HG02642 (cell line): ENCODE data around the gene NPEPPS.
"Not testable (repeated sequence)": the region's sequence is repeated elsewhere in the genome, so short reads cannot be mapped to it uniquely, and the experiment has no call there.

Experiments used
- ATAC-seq: cut with Tn5 transposase; IDR thresholded peaks from one replicate; pipeline ENCODE4 v1.9.1; 2021; ENCODE audit warnings: mild to moderate bottlenecking; ENCODE audit not compliant: unreplicated experiment, poor library complexity

Gene NPEPPS

DNA sequence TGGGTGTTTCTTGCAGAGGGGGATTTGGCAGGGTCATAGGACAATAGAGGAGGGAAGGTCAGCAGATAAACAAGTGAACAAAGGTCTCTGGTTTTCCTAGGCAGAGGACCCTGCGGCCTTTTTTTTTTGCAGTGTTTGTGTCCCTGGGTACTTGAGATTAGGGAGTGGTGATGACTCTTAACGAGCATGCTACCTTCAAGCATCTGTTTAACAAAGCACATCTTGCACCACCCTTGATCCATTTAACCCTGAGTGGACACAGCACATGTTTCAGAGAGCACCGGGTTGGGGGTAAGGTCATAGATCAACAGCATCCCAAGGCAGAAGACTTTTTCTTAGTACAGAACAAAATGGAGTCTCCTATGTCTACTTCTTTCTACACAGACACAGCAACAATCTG, 25.2 kb downstream of the NPEPPS start:
- not testable (repeated sequence) for ATAC-seq

DNA sequence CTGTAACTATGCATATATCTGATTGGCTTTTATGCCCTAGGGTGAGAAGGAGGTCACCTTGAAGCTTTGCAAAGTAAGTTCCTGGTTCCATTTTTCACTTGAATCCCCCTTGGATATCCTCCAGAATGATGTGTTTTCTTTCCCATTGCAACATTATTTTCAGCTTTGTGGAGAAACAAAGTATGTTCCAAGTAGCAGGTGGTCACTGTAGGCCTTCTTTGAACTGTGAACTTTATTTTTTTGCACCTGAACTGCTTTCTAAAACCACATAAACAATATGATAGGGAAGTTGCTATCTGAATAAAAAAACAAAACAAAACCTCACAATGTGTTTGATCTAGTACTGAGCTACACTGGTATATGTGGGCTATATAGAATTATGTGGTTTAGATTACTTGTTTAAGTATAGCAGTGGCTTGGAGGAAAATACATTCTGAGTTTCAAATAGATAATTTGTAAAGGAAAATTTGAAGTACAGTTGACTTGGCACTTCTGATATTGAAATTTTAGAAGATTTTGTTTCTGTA, 29.7 kb downstream of the NPEPPS start:
- ATAC-seq = not testable (repeated sequence)

GRCh38 chr17:47561698-47562405, 30.9 kb downstream of the NPEPPS start:
- ATAC-seq = not testable (repeated sequence)

- ATAC-seq = not testable (repeated sequence)
Measured at GRCh38 chr17:47562406-47562705, 31.4 kb downstream of the NPEPPS start.

DNA sequence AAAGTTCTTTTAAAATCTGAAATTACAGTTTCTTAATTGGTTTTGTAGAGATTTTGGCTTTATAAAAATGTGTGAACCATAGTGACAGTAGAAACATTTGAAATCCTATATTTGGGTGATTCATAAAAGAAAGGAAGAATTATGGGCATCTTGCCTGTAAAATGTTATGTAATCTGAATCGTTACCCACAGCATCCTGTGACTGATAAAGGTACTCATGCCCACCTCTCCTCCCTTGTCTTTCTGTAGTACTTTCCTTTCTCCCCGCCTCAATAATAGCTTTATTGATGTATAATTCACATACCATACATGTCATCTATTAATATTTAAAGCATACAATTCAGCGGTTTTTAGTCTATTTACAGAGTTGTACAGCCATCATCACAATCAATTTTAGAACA, 36.4 kb downstream of the NPEPPS start:
- ATAC-seq = not testable (repeated sequence)

- ATAC-seq = not testable (repeated sequence)
Measured at GRCh38 chr17:47572561-47572960, 41.7 kb downstream of the NPEPPS start.

DNA sequence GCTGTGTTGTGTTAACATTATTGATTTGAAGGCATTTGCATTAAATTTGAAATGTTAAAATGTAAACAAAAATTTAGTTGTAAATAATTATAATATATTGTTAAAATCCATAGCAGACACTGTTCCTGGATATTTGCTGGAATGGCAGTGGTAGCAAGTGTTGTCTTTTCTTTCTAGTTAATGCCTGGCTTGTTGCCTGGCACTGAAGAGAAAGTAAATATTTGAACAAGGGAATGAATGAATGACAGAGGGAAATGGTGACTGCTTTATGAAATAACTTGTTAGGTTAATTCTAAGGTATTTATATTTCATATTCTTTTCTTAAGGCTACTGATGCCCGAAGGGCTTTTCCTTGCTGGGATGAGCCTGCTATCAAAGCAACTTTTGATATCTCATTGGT, 51.5 kb downstream of the NPEPPS start:
- not testable (repeated sequence) for ATAC-seq

DNA sequence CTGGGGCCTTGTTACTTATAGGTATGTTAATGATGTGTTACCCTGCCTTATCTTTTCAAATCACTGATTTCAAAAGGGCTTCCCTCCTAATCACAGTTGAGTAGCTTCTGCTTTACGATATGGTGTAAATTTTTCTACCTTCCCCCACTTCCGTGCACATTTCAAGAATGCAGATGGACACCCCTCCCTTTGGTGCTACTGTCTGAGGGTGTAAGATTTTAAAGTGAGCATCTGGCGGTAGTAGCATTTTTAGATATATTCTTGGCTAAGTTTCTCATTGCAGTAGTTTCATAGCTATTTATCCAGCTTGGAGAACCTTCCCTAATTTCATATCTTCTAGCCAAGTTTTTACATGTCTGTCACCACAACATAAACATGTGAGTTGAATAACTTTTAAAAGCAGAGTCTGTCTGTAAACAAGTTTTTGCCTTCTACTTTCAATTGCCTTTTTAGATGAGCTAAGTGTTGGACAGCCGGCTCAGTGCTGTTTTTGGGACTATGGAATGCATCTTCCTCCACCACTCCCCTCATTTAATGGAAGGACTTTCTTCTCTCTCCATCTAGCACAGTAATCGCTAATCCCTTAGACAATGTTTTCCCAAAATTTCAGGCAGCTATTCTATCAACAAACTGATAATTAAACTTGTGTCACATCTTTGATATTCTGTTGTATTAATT, 55.6 kb downstream of the NPEPPS start:
- not testable (repeated sequence) for ATAC-seq

DNA sequence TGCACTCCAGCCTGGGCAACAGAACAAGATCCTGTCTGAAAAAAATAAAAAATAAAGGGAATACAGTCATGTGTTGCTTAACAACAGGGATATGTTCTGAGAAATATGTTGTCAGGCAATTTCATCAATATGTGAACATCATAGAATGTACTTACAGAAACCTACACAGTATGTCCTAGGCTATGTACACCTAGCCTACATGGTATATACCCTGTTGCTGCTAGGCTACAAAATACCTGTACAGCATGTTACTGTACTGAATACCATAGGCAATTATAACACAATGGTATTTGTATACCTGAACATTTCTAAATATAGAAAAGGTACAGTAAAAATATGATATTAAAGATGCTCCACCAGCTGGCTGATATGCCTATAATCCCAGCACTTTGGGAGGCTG, 62.6 kb downstream of the NPEPPS start:
- ATAC-seq = not testable (repeated sequence)

- ATAC-seq = no peak
Measured at GRCh38 chr17:47603830-47604597, 73.1 kb downstream of the NPEPPS start.

DNA sequence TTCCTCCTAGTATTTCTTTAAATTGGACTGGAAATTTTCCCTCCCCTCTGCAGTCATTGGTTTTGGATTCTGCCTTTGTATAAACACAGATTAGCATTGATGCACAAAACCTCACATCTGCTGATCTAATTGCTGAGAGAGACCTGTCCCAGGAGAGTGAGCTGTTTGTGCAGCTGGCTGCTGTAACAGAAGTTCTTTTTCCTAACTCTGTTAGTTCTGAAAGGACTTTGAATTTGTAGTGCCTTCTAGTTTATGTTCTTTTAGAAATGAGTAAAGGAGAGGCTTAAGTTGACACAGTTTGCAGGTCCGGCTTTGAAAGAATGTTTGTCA, 73.7 kb downstream of the NPEPPS start:
- ATAC-seq = no peak

GRCh38 chr17:47605011-47605410, 74.1 kb downstream of the NPEPPS start:
- ATAC-seq = no peak

DNA sequence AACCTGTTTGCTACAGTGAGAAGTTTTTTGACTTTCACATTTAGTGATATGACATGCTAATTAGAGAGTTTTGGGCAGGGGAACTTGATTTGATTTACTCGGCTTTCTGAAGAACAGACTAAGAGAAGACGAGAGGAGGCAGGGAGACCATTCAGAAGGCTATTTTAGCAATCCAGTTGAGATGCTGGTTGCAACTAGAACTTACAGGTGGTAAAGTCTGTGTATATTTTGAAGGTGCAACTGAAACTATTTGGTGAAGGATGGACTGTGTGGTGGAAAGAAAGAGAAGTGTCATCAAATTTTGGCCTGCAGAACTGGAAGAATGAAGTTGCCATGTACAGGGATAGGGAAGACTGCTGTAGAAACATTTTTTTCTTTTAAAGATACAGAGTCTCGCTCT, 76.6 kb downstream of the NPEPPS start:
- ATAC-seq = no peak

DNA sequence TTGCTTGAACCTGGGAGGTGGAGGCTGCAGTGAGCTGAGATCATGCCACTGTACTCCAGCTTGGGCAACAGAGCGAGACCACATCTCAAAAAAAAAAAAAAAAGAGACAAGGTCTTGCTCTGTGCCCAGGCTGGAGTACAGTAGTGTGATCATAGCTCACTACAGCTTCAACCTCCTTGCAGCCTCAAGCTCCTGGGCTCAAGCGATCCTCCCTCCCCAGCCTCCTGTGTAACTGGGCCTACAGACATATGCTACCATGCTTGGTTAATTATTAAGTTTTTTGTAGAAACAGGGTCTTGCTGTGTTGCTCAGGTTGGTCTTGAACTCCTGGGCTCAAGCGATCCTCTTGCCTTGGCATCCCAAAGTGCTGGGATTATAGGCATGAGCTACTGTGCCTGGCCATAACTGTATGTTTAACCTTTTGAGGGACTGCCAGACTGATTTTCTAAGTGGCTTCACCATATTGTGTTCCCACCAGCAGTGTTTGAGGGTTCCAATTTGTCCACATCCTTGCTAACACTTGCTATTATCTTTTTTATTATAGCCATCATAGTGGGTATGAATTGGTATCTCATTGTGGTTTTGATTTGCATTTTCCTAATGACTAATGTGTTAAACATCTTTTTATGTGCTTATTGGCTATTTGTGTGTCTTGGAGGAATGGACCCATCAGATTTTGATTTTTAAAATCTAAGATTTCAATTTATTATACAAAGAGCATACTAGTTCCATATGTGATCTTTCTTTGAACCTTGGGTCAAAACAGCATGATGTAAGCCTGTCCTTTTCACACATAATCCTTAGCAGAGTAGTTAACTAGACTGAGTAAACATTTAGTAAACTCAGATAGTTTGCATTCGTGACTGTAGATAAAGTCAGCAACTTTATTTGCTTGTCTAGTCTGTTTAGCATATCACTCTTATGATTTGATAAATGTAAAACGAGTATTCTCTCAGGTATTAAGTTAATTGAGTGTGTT, 80.8 kb downstream of the NPEPPS start:
- ATAC-seq = no peak

- no peak for ATAC-seq
Measured at GRCh38 chr17:47615766-47616424, 85.0 kb downstream of the NPEPPS start.

DNA sequence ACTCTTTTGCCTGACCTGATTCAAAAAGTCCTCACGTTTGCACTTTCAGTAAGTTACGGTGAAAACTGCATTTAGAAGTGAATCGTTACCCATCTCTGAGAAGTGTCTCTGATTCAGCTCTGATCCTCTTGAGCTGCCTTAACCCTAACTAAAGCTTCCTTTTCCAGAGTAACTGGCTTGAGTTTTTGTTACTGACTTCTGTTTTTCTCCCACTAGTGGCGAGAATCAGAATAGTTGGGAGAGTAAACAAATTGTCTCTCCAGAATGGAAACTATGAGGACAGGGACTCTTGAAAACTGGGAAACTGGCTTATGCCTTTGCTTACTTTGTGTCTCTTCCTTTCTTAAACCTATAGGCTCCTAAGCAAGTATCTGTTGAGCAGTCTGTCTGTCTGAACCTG, 87.5 kb downstream of the NPEPPS start:
- ATAC-seq = no peak

DNA sequence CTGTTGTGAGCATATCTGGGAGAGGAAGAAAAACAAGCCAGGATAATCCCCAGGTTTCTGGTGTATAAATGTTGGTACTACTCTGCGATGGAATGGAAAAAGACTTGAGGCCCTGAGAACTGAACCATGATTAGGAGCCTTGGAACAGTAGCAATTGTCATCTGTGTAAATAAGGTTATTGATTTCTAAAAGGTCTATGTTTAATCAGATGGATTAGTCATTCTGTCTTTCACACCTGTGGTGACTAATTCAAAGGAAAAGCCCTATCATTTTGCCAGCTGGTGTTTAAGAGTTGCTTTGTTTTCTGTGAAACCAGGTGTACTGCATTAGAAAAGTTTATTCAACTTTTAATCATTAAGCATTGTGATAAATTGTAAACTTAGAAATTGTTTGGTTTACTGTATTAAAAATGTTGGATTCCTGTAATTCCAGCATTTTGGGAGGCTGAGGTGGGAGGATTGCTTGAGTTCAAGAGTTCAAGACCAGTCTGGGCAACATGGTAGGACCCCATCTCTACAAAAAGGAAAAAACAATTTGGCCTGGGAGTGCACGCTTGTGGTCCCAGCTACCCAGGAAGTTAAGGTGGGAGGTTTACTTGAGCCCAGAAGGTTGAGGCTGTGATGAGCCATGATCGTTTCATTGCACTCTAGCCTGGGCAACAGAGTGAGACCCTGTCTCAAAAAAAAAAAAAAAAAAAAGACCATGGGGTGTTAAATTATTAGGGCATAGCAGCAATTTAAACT, 89.8 kb downstream of the NPEPPS start:
- no peak for ATAC-seq

DNA sequence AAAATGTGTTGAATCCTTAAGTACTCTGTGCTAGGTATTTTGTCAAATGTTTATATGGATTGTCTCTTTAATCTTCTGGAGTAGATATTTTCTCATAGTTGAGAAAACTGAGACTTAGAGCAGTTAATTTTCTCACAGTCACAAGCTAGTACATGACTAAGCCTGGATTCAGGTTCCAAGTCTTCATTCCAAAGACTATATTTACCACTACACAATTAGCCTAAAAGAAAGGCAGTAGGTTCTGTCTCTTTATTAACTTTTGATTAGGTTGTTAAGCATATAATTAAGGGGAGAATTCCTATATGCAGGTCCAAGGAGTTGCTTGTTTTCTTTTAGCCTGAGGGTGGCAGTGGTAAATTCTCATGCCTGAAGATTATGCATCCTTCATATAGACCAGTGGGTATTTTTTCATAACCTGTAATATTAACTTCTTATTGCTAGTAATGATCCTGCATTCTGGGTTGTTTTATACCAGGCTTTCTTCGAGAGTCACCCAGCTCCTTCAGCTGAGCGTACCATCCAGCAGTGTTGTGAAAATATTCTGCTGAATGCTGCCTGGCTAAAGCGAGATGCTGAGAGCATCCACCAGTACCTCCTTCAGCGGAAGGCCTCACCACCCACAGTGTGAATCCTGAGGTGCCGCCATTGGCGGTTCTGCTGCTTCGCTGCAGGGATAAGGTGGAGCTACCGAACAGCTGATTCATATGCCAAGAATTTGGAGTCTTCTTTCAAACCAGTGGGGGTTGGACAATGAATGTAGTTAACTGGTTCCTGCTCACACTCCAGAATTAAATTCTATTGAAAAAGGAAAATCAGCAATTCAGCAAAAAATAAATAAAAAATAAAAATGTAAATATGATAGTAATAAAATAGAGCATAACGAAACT, 90.6 kb downstream of the NPEPPS start:
- no peak for ATAC-seq
